Right lobe of liver (tissue), 6 donors: ENCODE data around the gene THTPA. TPM values are rescaled to one million over a fixed set of nuclear protein-coding genes. Genes with fewer than 3 reads are reported as not detected.

Source experiments
- ATAC-seq, 4 donors: fragments of 200-7000 bp; cut with Tn5 transposase; one replicate each; pipeline ENCODE4 v1.9.1; 2020; ENCODE audit warnings: mild to moderate bottlenecking in 4 of 4, moderate library complexity in 4 of 4
- DNase-seq, 3 donors: peaks; one replicate each; pipeline ENCODE4 v3.0.0-alpha.2; 2020
- H3K27ac ChIP-seq, 3 donors: fragments of 200-600 bp; one replicate each; pipeline ENCODE4 v1.8.0; 2022
- H3K27me3 ChIP-seq, 2 donors: fragments of 200-600 bp; one replicate each; pipeline ENCODE4 v1.8.0; 2022
- H3K36me3 ChIP-seq, 4 donors: fragments of 200-600 bp; sonication (generic) in 1 of 4; one replicate each; pipeline versions ENCODE4 v1.5.1 to v1.8.0; 2017 to 2022; ENCODE audit warnings: control low read depth in 1 of 4
- H3K4me1 ChIP-seq, 4 donors: fragments of 200-600 bp; sonication (generic) in 1 of 4; one replicate each; pipeline versions ENCODE4 v1.5.1 to v1.8.0; 2017 to 2022; ENCODE audit warnings: control low read depth in 1 of 4
- H3K4me3 ChIP-seq, 3 donors: fragments of 200-600 bp; one replicate each; pipeline ENCODE4 v1.8.0; 2022
- H3K9me3 ChIP-seq, 4 donors: fragments of 200-600 bp; sonication (generic) in 1 of 4; one replicate each; pipeline versions ENCODE4 v1.5.1 to v1.8.0; 2017 to 2022; ENCODE audit warnings: control low read depth in 1 of 4
- CTCF ChIP-seq, 4 donors: fragments of 200-600 bp in 3 of 4; fragments of 450-650 bp in 1 of 4; IDR thresholded peaks; one replicate each; pipeline versions ENCODE4 v1.5.1 to v1.8.0; 2016 to 2022; ENCODE audit warnings: antibody characterized with exemption in 4 of 4, mild to moderate bottlenecking in 2 of 4
- POLR2A ChIP-seq: fragments of 450-650 bp; IDR thresholded peaks from one replicate; pipeline ENCODE4 v1.6.1; 2017; ENCODE audit warnings: antibody characterized with exemption, mild to moderate bottlenecking
- WGBS: methylation state at CpG from one replicate; pipeline ENCODE4 v1.1.6; 2018; ENCODE audit warnings: low coverage, low lambda C conversion rate; ENCODE audit not compliant: insufficient coverage; ENCODE audit errors: missing lambda C conversion rate; 5-methylcytosine and 5-hydroxymethylcytosine counted together
- intact Hi-C, 2 donors: fragments of 100-400 bp; cut with DNase I; formaldehyde crosslinking; loops; one replicate each; pipeline versions ENCODE4 v1.11.2 to v1.14.1; 2022
- total RNA-seq, 6 experiments: library from RNA; depleted of rRNA in 2 of 6; stranded (reverse); fragments of >200 nt in 2 of 6; fragmentation: NEBNext Ultra II Directional in 3 of 6; extraction: Animal tissue kit (Norgen Biotek cat#: 25700) in 3 of 6; gene quantifications; one replicate each; pipeline versions ENCODE4 v1.1.0 to v1.2.4, GENCODE V29; 2016 to 2023
- donor health status: DM: no; HTN: yes; CAD: no.
- donor health status: DM: no; HTN: no; CAD: no.
- donor health status: DM: no; HTN: no; CAD: no.
- donor health status: DM: no; HTN: yes; CAD: no.
- donor health status: DM: no; HTN: yes; CAD: no.

Gene THTPA
- total RNA-seq, 6 experiments from 2014 or later = 8.2 to 15.0 (median 11.4) TPM

DNA sequence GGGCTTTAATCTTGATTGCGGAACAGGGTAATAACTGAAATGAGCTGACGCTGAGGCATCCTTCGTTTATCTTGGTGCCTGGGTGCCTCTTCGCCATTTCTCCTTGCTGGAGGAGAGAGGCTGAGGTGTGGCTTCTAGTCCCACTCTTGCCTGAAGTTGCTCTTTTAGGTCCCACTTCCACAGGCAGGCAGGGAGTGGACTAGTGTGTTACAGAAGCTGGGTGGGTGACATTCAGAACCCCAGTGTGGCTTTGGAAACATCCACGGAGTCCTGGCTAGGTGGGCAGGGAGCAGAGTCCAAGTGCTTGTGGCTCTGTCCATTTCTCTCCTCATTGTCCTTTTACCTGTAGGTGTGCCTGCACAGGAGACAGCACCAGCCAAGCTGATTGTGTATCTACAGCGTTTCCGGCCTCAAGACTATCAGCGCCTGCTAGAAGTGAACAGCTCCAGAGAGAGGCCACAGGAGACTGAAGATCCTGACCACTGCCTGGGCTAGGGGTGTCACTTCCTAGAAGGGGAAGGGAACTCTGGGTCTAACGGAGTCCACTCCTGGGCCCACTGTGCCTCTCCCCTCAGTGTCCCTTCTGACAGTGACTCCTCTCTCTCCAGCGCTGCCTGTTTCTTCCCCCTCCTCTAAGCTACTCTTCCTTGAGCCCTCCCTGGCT is 2.4 kb downstream of the THTPA start:
- peaks cover 0 to 18% (median 0%) of the 10 kb centered on the region in 4 donors for H3K36me3 ChIP-seq
- ATAC-seq (no peak), DNase-seq (no peak)
- WGBS = 85% methylated on average over 5 of the region's 10 CpGs
- TF ChIP-seq POLR2A = no peak
- TF ChIP-seq CTCF (IDR thresholded peaks at IDR 0.05) = no peak
- no peak overlapping the region for H3K27ac ChIP-seq
- H3K9me3 ChIP-seq = no peaks in the 10 kb centered on the region
- peaks cover 0 to 17% (median 6%) of the 10 kb centered on the region in 4 donors for H3K4me1 ChIP-seq
- intact Hi-C loops = no loop called here
- H3K4me3 ChIP-seq = no peak overlapping the region
- H3K27me3 ChIP-seq = no peaks in the 10 kb centered on the region

- Histone ChIP-seq H3K36me3 (peaks cover 0 to 18% (median 0%) of the 10 kb centered on the region in 4 donors), H3K27ac (no peak overlapping the region), H3K27me3 (no peaks in the 10 kb centered on the region), H3K4me1 (peaks cover 0 to 25% (median 7%) of the 10 kb centered on the region in 4 donors), H3K4me3 (no peak overlapping the region), H3K9me3 (no peaks in the 10 kb centered on the region)
- ATAC-seq (no peak), DNase-seq (no peak)
- 61% methylated on average over 14 of the region's 21 CpGs for WGBS
- intact Hi-C loops = no loop called here
- TF ChIP-seq POLR2A (no peak), CTCF (IDR thresholded peaks at IDR 0.05) (peak; percentile 55 to 81 (median 76))
Measured at GRCh38 chr14:23559010-23559925, 3.2 kb downstream of the THTPA start.

DNA sequence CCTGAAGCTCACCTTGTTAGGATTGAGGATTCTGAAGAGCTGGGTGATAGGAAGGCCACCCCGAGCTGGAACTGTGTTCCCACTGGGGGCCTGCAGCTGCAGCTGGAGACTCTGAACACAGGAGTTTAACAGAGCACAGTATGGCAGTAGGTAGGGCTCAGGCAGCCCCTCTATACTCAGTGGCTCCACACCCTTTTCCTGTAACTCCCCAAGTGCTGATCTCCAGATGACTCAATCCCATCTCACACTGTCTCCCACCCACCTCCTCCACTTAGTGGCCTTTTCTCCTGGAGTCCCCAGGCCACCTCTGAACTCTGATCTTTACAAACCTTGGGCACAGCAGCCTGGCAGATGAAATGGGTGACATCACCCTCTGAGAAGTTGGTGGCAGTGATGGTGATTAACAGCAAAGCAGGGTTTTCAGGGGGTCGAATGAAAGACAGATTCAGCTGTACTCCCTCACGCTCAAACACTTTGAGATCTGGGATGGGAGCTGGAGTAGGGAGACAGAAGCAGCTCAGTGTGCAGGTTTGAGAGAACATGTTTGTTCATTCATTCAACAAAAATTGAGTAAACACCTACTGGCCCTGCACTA is 4.0 kb downstream of the THTPA start:
- no peaks in the 10 kb centered on the region for H3K9me3 ChIP-seq
- ATAC-seq (no peak), DNase-seq (no peak)
- H3K4me3 ChIP-seq = no peak overlapping the region
- no peaks in the 10 kb centered on the region for H3K27me3 ChIP-seq
- intact Hi-C loops = loop anchor here in 1 of 2 donors (5.0 kb wide), 1 partner anchor 83 kb away; no protein-coding TSS in a partner anchor
- H3K27ac ChIP-seq = no peak overlapping the region
- peaks cover 0 to 25% (median 7%) of the 10 kb centered on the region in 4 donors for H3K4me1 ChIP-seq
- WGBS = 72% methylated on average over 2 of the region's 3 CpGs
- no peak for TF ChIP-seq CTCF (IDR thresholded peaks at IDR 0.05)
- TF ChIP-seq POLR2A = no peak
- H3K36me3 ChIP-seq = peaks cover 0 to 18% (median 0%) of the 10 kb centered on the region in 4 donors

DNA sequence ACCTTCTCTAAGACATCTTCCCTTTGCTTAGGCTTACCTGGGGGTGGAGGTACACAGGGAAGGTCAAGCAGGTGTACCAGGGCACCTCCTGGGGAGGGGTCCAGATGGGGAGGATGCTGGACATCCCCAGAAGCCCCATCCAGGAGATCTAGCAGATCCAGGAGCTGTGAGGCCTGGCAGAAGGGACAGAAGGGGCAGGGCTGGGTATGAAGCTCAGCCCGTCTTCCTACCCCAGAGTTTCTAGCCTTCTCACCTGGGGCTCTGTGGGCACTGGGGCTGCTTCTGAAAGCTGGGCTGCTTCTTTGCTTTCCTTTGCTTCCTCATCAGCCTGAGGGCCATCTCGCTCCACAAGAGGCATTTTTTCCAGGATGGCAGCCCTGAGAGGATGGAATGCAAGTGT is 5.2 kb downstream of the THTPA start:
- Histone ChIP-seq H3K9me3 (no peaks in the 10 kb centered on the region), H3K27me3 (no peaks in the 10 kb centered on the region), H3K4me1 (peaks cover 0 to 25% (median 7%) of the 10 kb centered on the region in 4 donors), H3K36me3 (peaks cover 0 to 18% (median 0%) of the 10 kb centered on the region in 4 donors), H3K4me3 (no peak overlapping the region), H3K27ac (no peak overlapping the region)
- TF ChIP-seq POLR2A (no peak), CTCF (IDR thresholded peaks at IDR 0.05) (no peak)
- intact Hi-C loops = loop anchor here in 1 of 2 donors (5.0 kb wide), 1 partner anchor 84 kb away; no protein-coding TSS in a partner anchor
- 78% methylated on average over 1 of the region's 2 CpGs for WGBS
- ATAC-seq = no peak
- no peak for DNase-seq
